ENCODE data around the gene SUSD3.
"Not testable (repeated sequence)": the region's sequence is repeated elsewhere in the genome, so short reads cannot be mapped to it uniquely, and the experiment has no call there.

Gene SUSD3

GRCh38 chr9:93091453-93092081 is 33.1 kb downstream of the SUSD3 start:
- in situ Hi-C loops (cut with HindIII; ENCODE audit: low sequenced_read_pairs), result no loop called here

DNA sequence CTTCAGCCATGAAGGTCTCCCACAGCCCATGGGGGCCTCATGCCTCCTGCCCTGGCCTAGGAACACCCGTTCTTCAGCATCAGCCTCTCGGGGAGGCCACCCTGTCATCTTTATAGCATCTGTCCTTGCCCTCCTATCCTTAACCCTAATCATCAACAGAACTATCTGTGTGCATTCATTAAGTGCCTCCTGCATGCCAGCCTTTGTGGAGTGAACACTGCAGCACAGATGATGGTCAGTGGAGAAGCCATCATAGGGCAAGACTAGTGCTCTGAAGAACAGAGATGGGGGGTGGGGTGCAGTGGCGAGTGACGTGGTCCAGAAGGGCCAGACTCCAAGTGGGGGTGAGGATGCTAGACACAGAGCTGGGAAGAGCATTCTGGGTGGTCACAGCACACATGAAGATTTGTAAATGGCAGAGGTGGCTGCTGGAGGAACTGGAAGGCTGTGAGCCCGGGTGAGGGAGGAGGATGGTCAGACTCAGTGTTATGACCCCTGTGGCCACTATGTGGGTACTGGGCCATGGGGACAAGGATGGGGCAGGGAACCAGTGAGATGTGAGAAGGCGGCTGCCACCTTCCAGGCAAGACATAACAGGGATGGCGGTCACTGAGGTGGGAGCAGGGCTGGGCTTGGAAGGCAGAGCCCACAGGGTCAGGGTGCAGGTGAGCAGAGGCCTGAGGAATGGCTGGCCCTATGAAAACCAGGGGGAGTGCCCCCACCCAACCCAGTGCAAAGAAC is 33.9 kb downstream of the SUSD3 start:
- in situ Hi-C loops (cut with HindIII; ENCODE audit: low sequenced_read_pairs), result no loop called here

- in situ Hi-C loops (cut with HindIII; ENCODE audit: low sequenced_read_pairs), result no loop called here
These were observed 34.8 kb downstream of the SUSD3 start for GRCh38 chr9:93093127-93093876.

DNA sequence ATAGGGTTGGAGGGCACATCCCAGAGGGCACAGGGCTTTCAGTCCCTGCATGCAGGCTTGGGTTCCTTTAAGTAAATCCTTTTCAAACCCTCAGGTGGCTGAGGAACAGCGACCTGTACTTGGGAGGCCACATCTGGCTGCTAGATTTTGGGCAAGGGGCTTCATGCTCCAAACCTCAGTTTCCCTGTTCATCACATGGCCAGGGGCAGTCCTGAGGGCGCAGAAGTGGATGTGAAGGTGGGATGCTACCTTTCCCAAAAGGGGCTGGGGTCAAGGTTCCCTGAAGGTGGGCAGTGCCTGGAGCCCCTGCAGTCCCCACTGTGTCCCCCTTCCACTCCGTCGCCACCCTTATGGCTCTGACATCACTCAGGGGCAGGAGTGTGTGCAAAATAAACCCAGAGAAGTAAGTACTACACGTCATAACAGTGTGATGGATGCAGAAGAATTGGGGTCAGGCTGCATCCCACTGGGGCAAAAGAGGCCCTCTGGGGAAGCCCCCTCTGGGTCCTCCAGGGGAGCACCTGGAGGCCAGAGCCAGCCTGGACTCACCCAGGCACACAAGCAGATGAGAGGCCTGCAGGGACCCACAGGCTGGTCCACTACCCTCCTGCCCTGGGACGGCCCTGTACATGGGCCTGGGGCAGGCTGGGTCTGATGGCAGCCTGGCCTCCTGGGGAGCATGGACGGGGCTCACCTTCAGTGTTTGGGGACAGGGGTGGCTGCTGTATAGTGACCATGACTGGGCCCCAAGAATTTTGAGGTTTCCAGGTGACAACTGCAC is 35.6 kb downstream of the SUSD3 start:
- in situ Hi-C loops (cut with HindIII; ENCODE audit: low sequenced_read_pairs), result no loop called here

DNA sequence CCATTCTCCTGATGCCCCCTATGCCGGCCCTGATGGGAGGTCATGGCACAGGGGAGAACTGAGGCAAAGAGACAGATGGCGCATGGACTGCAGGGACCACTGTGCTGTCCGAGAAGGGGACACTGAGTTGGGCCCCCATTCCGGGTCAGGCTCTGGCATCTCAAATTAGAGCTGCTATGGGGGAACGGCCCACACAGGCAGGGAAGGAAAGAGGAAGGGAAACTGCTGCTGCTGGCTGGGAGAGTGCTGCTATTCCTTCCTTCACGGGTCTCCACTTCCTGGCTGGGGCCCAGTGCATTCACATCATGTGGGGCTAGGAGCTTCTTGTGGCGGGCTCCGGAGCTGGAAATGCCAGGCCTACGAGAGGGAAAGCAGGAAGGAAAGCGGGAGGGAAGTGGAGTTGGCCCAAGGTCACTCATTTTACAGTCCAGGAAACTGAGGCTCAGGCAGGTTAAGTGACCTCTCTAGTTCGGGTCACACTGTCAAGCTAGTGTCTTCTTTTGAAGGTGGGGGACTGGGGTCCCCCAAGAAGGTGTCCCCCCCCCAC is 36.2 kb downstream of the SUSD3 start:
- in situ Hi-C loops (cut with HindIII; ENCODE audit: low sequenced_read_pairs), result no loop called here

DNA sequence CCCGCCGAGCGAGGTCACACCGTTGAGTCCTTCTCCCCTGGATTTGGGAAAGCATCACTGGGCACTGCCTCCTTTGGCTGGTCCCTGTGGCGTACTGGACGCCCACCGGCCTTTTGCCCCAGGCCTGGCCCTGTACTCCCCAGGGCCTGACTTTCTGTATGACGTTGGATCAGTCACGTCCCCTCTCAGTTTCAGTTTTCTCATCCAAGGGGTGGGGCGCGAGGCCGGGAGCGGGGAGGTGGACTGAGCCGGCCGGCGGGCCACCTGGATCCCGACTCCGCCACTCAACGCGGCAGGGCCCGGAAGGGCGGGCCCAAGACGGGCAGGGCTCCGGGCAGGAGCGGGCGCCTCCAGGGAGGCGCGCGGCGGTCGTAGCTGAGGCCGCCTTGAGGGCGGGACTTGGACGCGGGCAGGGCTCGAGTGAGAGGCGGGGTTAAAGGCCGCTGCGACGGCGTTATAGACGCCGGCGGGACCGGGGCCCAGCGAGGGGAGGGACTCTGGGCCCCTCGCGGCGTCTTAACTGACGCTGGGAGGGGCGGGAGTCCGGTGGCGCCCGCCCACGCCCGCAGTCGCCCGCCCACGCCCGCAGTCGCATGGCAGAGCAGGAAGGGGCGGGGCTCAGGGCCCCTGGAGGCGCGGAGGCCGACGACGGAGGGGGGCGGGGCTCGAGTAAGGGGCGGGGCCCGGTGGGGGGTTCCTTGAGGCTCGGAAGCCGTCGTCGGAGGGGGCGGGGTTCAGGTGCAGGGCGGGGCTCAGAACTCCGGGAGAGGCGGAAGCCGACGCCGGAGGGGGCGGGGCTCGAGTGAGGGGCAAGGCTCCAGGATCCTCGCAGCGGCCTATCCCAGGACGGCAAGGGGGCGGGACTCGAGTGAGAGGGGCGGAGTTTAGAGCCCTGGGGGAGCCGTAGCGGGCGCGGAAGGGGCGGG is 37.0 kb downstream of the SUSD3 start:
- in situ Hi-C loops (cut with HindIII; ENCODE audit: low sequenced_read_pairs), result no loop called here

- in situ Hi-C loops (cut with HindIII; ENCODE audit: low sequenced_read_pairs), result no loop called here
These were observed 37.8 kb downstream of the SUSD3 start, which contains the start of gene CARD19 for GRCh38 chr9:93096131-93096802. Gene CARD19 (plus strand): TSS chr9:93096217. CDS start chr9:93096346, 129 bp downstream.

- in situ Hi-C loops (cut with HindIII; ENCODE audit: low sequenced_read_pairs), result no loop called here
These were observed 38.4 kb downstream of the SUSD3 start for GRCh38 chr9:93096811-93097382.

DNA sequence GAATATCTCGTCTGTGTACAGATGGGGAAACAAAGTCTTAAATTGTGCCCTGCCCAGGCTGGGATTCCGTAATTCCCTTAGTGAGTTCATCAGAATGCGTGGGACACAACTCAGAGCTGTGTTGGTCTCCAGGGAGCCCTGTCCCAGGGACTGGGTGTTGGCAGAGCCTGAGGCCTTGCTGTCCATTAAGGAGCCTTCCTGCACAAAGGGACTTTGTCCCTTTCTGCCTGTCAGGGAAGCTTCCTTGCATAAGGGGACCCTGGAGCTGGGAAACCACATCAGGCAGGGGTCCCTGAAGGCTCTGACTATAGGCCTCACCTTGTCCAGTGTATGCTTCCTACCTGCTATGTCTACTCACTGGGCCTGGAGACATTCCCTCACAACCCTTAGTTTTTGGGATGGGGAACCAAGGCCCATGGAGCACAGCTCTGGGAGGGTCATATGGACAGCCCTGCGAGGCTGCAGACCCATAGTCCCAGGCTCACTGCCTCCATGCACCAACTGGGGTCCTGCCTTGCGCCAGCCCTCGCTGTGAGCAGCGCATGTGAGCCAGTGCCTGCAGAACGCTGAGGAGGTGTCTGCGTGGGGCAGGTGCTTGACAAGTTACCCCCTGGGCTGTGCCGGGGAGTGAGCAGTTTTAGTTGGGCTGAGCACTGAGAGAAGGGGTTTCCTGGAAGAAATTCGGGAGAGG is 39.2 kb downstream of the SUSD3 start:
- in situ Hi-C loops (cut with HindIII; ENCODE audit: low sequenced_read_pairs), result no loop called here

DNA sequence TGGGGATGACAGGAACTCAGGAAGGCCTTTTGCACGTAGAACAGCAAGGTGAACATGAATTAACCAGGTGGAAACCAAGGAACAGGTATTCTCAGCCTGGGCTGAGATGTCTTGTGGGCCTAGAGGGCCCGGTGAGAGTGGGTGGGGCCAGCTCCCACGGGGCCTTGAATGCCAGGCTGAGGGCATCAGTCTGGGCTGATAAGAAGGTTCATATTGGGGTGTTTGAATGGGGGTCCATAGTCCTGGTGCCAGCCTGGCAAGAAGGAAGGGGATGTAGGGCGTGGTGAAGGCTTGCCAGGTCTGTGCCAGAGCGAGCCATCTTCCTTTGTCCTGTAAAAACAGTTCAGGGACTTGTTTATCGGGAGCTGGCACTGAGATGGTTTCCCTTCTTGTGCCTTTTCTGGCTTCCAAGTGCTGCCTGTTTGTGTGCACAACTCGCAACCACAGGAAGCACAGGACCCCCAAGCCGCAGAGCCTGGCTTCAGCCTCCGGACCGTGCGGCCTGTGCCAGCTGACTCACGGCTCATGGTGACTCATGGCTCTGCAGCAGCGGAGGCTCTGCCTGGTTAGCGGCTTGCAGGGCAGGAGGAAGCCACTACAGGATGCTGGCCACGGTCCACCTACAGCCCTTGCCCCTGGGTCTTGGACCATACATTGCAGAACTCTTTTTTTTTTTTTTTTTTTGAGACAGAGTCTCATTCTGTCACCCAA is 39.9 kb downstream of the SUSD3 start:
- in situ Hi-C loops (cut with HindIII; ENCODE audit: low sequenced_read_pairs), result no loop called here

GRCh38 chr9:93099551-93100275 is 41.2 kb downstream of the SUSD3 start:
- in situ Hi-C loops (cut with HindIII; ENCODE audit: low sequenced_read_pairs), result no loop called here

DNA sequence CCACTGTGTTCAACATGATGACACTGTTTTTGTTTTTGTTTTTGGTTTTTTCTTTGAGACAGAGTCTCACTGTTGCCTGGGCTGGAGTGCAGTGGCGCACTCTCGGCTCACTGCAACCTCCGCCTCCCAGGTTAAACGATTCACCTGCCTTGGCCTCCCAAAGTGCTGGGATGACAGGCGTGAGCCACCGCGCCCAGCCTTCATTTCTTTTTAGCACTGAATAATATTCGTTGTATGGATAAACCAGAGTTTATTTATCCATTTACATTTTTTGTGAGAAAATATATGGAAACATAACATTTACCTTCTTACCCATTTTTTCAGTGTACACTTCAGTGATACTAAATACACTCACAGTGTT is 41.8 kb downstream of the SUSD3 start:
- in situ Hi-C loops (cut with HindIII; ENCODE audit: low sequenced_read_pairs), result no loop called here

DNA sequence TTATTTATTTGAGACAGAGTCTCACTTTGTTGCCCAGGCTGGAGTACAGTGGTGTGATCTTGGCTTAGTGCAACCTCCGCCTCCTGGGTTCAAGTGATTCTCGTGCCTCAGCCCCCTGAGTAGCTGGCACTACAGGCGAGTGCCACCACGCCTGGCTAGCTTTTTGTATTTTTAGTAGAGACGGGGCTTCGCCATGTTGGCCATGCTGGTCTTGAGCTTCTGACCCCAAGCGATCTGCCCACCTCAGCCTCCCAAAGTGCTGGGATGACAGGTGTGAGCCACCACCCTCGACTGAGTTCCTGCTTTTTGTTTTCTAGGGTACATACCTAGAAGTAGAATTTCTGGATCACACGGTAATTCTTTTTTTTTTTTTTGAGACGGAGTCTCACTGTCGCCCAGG is 42.6 kb downstream of the SUSD3 start:
- in situ Hi-C loops (cut with HindIII; ENCODE audit: low sequenced_read_pairs), result not testable (repeated sequence)

DNA sequence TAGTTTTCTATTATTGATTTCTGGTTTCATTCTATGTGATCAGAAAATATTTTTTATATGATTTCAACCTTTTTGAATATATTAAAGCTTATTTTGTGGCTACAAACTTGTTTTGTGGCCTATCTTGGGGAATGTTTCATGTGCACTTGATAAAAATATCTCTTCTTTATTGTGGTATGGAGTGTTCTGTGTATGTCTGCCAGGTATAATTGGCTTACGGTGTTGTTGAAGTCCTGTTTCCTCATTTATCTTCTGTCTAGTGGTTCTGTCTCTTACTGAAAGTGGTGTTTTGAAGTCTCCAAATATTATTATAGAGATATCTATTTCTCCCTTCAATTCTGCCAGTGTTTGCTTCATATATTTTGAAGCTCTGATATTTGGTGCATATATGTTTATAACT is 47.1 kb downstream of the SUSD3 start:
- in situ Hi-C loops (cut with HindIII; ENCODE audit: low sequenced_read_pairs), result loop anchor here (5.0 kb wide), 2 partner anchors 52 to 88 kb away; no protein-coding TSS in a partner anchor

DNA sequence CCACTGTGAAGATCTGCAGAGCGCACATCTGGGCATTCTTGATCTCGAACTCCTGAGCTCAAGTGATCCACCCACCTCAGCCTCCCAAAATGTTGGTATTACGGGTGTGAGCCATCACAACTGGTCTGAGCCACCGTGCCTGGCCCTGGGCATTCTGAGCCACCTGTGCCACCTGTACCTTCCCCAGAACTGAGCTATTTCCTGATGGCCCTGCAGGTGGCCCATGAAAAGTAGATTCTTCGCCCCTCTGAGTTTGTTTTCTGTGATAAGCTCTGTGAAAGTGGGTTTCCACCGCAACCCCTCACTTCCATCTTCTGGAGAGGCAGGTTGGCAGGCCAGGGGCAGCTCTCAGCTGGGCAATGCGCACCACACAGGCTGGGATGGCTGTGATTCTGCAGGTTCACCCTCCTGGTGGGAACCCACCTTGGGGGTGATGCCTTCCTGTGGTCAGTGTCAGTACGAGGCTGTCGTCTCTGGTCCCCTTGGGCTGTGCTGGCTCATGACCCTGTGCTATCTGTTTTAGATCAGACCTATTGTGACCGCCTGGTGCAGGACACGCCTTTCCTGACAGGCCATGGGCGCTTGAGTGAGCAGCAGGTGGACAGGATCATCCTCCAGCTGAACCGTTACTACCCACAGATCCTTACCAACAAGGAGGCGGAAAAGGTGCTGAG is 48.8 kb downstream of the SUSD3 start:
- in situ Hi-C loops (cut with HindIII; ENCODE audit: low sequenced_read_pairs), result loop anchor here (5.0 kb wide), 2 partner anchors 50 to 90 kb away; no protein-coding TSS in a partner anchor

GRCh38 chr9:93107825-93108161 is 49.3 kb downstream of the SUSD3 start:
- in situ Hi-C loops (cut with HindIII; ENCODE audit: low sequenced_read_pairs), result loop anchor here (5.0 kb wide), 2 partner anchors 50 to 90 kb away; no protein-coding TSS in a partner anchor

Measured in endothelial cell of hepatic sinusoid (primary cell).